ENCODE data around the gene TPMT. TPM values are rescaled to one million over a fixed set of nuclear protein-coding genes. Genes with fewer than 3 reads are reported as not detected.

The TPMT gene
- total RNA-seq, 1 donor from 2014 or later = 2.7 TPM

GRCh38 chr6:18148304-18149025 lies 6.4 kb downstream of the TPMT start:
- peaks cover 9% of the 10 kb centered on the region for H3K4me1 Mint-ChIP-seq
- H3K4me3 Mint-ChIP-seq = no peak overlapping the region
- ChIA-PET POLR2A (no interaction called here), CTCF (no interaction called here)
- no peak overlapping the region for H3K27ac Mint-ChIP-seq
- ATAC-seq (ENCODE audit: low read depth) (no peak), DNase-seq (no peak)
- intact Hi-C loops (cut with micrococcal nuclease) = no loop called here
- TF ChIP-seq CTCF (IDR thresholded peaks at IDR 0.05) = no peak
- no peaks in the 10 kb centered on the region for H3K27me3 Mint-ChIP-seq
- H3K36me3 Mint-ChIP-seq (ENCODE audit: low read depth) = peaks cover 12% of the 10 kb centered on the region
- no peaks in the 10 kb centered on the region for H3K9me3 Mint-ChIP-seq

- no peaks in the 10 kb centered on the region for H3K27me3 Mint-ChIP-seq
- peaks cover under 1% of the 10 kb centered on the region for H3K4me1 Mint-ChIP-seq
- peaks cover 19% of the 10 kb centered on the region for H3K36me3 Mint-ChIP-seq (ENCODE audit: low read depth)
- H3K27ac Mint-ChIP-seq = no peak overlapping the region
- POLR2A ChIA-PET = no interaction called here
- no peaks in the 10 kb centered on the region for H3K9me3 Mint-ChIP-seq
- H3K4me3 Mint-ChIP-seq = no peak overlapping the region
- no peak for DNase-seq
- no peak for TF ChIP-seq CTCF (IDR thresholded peaks at IDR 0.05)
- no peak for ATAC-seq (ENCODE audit: low read depth)
- CTCF ChIA-PET = no interaction called here
- intact Hi-C loops (cut with micrococcal nuclease) = no loop called here
Observed at GRCh38 chr6:18147616-18148015, 7.3 kb downstream of the TPMT start.

DNA sequence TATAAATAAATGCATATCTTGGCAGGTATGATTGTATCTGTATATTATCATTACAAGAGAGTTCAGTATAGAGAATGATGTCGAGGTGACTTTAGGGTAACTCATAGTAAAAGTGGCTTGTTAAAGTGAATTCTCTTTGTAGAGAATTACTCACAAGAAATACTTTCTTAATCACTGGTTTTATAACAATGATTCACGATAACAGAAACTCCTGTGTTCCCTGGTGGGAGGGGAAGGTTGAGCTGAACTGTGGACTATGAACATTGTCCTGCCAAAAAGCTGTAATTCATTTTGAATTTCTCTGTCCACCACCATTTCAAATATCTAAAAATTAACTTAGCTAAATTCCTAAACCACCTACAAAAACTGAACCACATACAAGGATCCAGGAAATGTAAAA lies 7.7 kb downstream of the TPMT start:
- DNase-seq = no peak

DNA sequence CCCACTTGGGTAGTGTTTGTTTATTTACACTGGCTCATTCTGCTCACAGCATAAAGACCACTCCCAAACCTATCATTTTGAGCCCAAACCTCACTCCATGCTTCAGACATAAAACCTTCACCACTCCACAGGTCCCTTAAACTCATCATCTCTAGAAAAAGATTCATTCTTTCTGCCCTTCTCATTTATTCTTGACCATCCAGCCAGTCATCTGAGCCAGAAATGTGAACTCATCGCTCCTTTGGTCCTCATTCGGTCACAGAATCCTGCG lies 12.4 kb downstream of the TPMT start:
- no peak for TF ChIP-seq CTCF (IDR thresholded peaks at IDR 0.05)
- no peaks in the 10 kb centered on the region for H3K27me3 Mint-ChIP-seq
- H3K36me3 Mint-ChIP-seq (ENCODE audit: low read depth) = peaks cover 39% of the 10 kb centered on the region
- H3K27ac Mint-ChIP-seq = no peak overlapping the region
- no peaks in the 10 kb centered on the region for H3K9me3 Mint-ChIP-seq
- ATAC-seq (ENCODE audit: low read depth) = no peak
- CTCF ChIA-PET = no interaction called here
- intact Hi-C loops (cut with micrococcal nuclease) = no loop called here
- POLR2A ChIA-PET = no interaction called here
- DNase-seq = no peak
- no peak overlapping the region for H3K4me3 Mint-ChIP-seq
- no peaks in the 10 kb centered on the region for H3K4me1 Mint-ChIP-seq

More for the DNA sequence above, 7.7 kb downstream of the TPMT start:
- H3K9me3 Mint-ChIP-seq = no peaks in the 10 kb centered on the region
- no peak for TF ChIP-seq CTCF (IDR thresholded peaks at IDR 0.05)
- H3K4me3 Mint-ChIP-seq = no peak overlapping the region
- no peaks in the 10 kb centered on the region for H3K27me3 Mint-ChIP-seq
- ChIA-PET CTCF (no interaction called here), POLR2A (no interaction called here)
- intact Hi-C loops (cut with micrococcal nuclease) = no loop called here
- no peak for ATAC-seq (ENCODE audit: low read depth)
- H3K36me3 Mint-ChIP-seq (ENCODE audit: low read depth) = peaks cover 24% of the 10 kb centered on the region
- no peaks in the 10 kb centered on the region for H3K4me1 Mint-ChIP-seq
- H3K27ac Mint-ChIP-seq = no peak overlapping the region

GRCh38 chr6:18141805-18142590 lies 12.9 kb downstream of the TPMT start:
- Mint-ChIP-seq H3K4me3 (no peak overlapping the region), H3K4me1 (no peaks in the 10 kb centered on the region), H3K27me3 (no peaks in the 10 kb centered on the region), H3K9me3 (no peaks in the 10 kb centered on the region), H3K36me3 (ENCODE audit: low read depth) (peaks cover 38% of the 10 kb centered on the region), H3K27ac (no peak overlapping the region)
- no peak for DNase-seq
- intact Hi-C loops (cut with micrococcal nuclease) = no loop called here
- no peak for TF ChIP-seq CTCF (IDR thresholded peaks at IDR 0.05)
- POLR2A ChIA-PET = no interaction called here
- ATAC-seq (ENCODE audit: low read depth) = no peak
- CTCF ChIA-PET = no interaction called here

Measured in activated B cell treated with CpG ODN at 0.5 μM for 24 hours (primary cell).